Activated T-cell treated with anti-CD3 and anti-CD28 coated beads for 48 hours (primary cell): ENCODE data around the gene WSCD2.

Experiments
- DNase-seq: peaks from one replicate; pipeline ENCODE4 v3.0.0-alpha.2; 2020; ENCODE audit warnings: low read depth

Gene WSCD2

DNA sequence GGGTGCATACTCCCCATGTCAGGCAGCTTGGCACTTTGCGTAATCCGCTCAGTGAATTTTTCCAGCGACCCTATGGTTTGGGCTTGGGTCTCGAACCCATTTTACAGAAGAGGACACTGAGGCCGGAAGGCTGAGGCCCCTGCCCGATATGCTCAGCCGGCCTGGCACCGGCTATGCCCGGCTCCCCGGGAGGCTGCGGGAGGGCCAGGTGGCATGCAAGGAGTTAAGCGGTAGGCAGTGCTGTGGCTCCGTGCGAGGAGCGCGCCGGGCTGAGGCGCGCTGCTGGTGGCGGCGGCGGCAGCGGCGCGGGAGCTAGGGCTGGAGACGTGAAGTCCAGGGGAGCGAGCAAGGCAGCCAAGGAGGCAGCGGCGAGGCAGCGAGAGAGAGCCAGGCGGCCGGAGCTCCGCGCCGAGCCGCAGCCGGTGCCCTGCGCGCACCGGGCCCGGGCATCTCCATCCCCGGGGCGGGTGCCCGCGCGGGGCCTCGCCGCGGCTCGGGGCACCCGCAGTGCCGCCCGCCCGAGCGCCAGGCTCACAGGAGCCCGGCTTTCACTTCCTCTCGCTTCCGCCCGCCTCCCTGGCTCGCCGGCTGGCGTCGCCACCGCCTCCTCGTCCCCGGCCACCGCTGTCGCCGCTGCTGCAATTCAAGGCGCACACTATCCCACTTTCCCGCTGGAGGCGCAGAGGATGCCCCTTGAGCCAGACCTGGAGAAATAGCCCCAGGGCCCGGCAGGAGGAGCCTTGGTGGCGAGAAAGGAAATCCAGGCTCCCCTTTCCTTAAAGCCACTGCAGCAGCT lies at the start of gene WSCD2:
Gene WSCD2, plus strand, starts transcription at position 272 of the 796 bp plus-strand sequence. CDS start 66,545 bp downstream, outside the sequence.
- no peak for DNase-seq

DNA sequence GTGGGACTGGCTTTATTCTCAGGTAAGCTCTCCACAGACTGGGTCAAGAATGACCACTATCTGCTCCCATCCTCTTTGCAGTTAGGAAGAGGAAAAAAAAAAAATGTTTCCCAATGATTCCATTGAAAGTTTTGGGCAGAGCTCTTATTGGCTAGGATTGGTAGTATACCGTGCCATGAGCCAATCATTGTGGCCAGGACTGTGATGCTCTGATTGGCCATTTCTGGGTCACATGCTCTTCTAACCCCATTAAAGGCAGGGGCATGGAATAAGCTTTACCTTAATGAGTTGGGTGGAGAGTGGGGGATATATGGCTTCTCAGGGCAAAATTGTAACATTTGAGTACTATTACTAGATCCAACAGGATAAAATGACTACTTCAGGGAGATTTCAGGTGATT lies 49.4 kb upstream of the WSCD2 start:
- DNase-seq, result no peak

DNA sequence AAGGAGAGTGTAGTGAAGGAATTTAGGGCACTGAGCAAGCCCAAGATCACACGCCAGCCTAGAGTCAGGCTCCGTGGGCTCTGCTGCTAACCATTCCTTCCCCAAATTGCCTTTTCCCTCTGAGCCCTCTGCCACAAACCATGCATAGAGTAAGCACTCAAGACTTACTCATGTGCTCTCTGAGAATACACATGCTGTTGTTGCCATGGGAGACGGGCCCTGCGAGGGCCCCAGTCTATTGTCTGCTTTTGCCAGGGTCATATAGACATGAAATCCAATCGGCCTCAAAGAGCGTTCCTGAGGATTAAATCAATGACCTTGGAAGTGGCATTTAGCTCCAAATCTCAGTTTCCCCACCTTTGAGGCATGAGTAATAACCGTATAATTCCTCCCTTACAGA lies 48.7 kb upstream of the WSCD2 start:
- DNase-seq, result no peak

- DNase-seq, result no peak
These were observed 46.6 kb upstream of the WSCD2 start for GRCh38 chr12:108082485-108082884.

- no peak for DNase-seq
These were observed 41.2 kb upstream of the WSCD2 start for GRCh38 chr12:108087900-108088299.

DNA sequence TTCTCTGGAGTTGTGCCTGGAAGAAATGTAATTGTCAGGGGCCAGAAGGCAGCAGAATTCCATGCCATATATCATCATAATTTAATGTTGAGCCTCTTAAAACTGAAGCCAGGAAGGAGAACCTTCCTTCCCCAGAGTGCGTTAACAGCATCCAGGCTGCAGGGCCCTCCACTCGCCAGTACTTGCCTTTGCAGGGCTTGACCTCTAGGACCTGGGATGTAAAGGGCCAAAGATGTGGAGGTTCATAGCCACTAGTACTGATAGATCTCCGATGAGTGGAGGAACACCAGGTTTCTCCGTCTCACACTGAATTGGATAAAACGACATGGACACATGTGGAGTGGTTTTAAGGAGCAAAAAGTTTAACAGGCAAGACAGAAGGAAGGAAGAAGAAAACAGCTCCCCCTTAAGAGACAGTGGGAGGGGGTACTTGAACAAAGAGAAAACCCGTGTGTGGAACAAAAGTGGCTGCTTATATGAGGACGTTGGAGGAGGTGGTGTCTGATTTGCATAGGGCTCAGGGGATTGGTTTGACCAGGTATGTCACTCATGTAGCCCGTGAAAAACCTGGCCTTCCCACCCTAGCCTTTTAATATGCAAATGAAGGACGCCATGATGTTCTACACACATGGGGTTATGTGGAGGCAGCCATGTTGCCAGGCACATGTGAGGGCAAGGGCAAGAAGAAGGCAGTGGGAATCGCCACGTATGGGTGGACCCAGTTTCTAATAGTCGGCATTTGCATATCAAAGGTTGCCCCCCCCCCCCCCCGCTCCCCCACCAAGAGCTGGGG lies 38.8 kb upstream of the WSCD2 start:
- no peak for DNase-seq

DNA sequence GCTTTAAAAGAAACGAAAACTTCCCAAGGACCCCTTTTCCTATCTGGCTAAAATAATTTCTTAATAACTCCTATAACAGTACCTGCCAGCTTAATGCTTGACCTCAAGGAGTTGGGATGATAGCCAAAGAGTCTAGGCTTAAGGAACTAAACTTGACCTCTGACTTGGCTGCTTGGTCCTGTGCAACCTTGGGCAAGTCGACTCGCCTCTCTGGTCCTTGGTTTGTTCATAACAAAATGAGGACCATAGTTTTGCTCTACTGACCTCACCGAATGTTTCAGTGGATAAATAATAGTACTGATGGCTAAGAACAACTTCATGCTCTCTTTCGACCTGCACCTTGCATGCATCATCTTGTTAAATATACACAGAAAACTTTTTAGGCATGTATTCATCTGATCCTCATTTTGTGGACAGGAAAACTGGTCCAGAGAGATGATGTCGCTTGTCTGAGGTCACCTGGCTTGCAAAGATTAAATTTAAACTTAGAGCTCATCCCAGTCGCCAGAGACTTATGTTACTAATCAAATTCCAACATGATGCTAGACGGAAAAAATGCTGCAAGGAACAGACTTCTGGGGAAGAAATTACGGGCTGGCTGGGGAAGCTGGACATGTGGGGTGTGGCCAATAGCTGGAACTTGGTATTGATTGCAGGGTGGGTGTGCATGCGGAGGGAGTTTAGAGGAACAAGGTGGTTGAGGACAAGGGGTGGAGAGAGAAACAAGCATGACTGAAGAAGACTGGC lies 38.0 kb upstream of the WSCD2 start:
- DNase-seq, result no peak

- DNase-seq, result no peak
These were observed 37.4 kb upstream of the WSCD2 start for GRCh38 chr12:108091679-108092051.

DNA sequence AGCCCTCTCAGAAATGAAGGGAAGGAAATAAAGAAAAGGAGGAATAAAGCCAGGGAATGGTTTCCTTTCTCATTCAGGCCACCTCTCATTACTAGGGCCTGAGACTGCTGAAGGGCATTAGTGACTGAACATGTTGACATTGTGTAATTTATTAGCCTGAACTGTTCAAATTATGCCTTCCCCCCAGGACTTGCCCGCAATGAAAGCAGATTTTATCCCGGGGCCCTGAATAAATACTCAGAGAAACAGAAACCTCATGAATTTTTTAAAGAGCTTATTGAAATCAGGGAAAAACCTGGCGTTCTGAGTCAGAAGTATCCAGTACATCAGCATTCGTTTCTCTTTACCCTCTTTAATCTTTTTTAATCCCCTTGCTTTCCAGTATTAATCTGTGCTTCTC lies 35.9 kb upstream of the WSCD2 start:
- no peak for DNase-seq

DNA sequence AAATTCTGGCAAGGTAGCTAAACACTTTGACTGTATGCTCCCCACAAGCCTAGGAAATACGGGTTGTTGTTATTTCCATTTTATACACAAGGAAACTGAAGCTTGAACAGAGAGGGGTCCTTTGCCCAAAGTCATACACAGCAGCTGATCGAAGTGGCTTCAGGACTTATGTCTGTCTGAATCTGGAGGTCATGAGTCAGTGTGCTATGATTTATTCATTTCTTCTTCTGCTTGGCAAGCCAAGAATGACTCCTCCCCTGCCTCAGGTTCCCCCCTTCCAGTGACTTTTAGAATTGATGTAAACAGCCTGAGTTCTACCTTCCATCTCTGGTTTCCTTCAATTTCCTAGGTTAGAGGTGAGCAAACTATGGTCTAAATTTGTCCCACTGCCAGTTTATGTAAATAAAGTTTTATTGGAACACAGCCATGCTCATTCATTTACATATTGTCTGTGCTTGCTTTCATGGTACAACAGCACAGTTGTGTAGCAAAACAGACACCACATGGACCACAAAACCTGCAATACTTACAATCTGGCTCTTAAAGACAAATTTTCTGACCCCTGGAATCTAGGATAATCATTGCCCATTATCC lies 34.9 kb upstream of the WSCD2 start:
- DNase-seq, result no peak

- no peak for DNase-seq
These were observed 31.8 kb upstream of the WSCD2 start for GRCh38 chr12:108097160-108097911.

GRCh38 chr12:108098374-108098773 lies 30.7 kb upstream of the WSCD2 start:
- no peak for DNase-seq

GRCh38 chr12:108099073-108099472 lies 30.0 kb upstream of the WSCD2 start:
- no peak for DNase-seq

DNA sequence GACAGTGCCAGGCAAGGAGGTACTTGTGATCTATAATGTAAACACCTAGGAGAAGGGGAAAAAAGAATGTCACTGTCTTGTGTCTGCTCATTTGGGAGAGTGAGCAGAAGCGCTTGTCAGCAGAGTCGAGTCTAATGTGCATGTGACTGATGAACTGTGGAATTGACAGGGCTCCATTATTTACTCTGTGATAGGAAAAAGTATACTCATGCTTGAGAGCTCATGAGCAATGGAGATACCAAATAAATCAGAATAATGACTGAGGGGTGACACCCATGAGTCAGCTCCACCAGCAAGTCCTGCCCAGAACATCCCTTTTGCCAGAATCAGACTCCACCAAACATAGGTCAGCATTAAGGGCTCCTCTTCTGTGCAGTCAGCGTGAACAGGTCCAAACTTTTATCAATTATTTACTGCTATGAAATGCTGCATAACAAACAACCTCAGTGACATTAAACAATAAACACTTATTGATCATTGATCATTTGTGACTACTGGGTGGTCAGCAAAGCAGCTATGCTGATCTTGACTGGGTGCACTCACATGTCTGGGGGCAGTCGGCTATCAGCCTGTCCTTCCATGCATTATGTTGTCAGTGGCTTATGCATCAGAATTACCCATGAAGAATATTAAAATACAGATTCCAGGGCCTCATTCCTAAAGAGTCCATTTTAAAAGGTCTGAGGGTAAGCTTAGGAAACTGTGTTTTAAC lies 29.2 kb upstream of the WSCD2 start:
- DNase-seq, result no peak

- no peak for DNase-seq
These were observed 27.4 kb upstream of the WSCD2 start for GRCh38 chr12:108101605-108102175.

GRCh38 chr12:108102363-108102762 lies 26.7 kb upstream of the WSCD2 start:
- no peak for DNase-seq

GRCh38 chr12:108103087-108103486 lies 26.0 kb upstream of the WSCD2 start:
- DNase-seq, result no peak

GRCh38 chr12:108103517-108103916 lies 25.6 kb upstream of the WSCD2 start:
- DNase-seq, result no peak

DNA sequence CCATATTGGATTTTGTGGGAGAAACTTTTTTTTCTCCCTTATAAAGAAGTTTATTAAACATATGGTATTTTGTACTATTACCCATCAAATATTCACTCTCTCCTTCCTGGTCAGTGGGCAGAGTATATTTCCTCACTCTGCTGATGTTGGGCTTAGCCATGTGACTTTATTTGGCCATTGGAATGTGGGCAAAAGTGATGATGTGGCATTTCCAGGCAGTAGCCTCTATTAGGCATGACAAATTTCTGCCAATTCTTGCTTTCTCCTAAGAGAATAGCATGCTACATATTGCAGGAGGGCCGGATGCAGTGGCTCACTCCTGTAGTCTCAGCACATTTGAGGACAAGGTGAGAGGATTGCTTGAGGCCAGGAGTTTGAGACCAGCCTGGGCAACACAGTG lies 24.4 kb upstream of the WSCD2 start:
- no peak for DNase-seq

- no peak for DNase-seq
These were observed 22.5 kb upstream of the WSCD2 start for GRCh38 chr12:108106599-108106998.

DNA sequence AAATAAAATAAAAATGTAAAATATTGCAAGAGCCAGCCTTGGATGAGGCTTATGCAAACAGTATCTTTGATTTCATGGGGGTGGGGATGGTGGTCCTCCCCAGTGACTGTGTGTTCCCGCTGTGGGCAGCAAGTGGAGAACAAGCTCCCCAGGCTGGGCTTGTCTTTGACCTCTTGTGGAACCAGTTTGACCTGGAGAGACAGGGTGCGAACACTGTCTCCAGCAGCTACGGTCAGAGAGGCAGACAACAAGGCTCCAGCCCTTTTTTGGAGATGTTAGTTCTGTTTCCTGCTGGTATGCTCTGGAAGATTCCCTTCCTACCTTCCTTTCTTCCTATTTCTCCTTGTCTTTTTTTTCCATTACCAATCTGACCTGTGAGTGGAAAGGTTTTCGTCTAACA lies 21.8 kb upstream of the WSCD2 start:
- no peak for DNase-seq
